ENCODE data around the gene MRPS2. TPM values are rescaled to one million over a fixed set of nuclear protein-coding genes. Genes with fewer than 3 reads are reported as not detected.
"Not testable (repeated sequence)": the region's sequence is repeated elsewhere in the genome, so short reads cannot be mapped to it uniquely, and the experiment has no call there.

Gene MRPS2
- total RNA-seq, 4 donors from 2014 or later: 9.7 to 28.2 (median 20.1) TPM

DNA sequence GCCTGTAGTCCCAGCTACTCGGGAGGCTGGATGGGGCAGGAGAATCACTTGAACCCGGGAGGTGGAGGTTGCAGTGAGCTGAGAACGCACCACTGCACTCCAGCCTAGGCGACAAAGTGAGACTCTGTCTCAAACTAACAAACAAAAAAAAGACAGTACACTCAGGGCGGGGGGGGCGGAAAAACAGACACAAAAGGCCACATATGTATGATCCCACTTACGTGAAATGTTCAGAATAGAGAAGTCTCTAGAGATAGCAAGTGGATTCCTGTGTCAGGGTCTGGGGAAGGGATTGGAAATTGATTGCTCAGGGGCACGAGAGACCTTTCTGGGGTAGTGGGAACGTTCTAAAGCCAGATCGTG lies 11.7 kb downstream of the MRPS2 start:
- TF ChIP-seq, protein P1, sequence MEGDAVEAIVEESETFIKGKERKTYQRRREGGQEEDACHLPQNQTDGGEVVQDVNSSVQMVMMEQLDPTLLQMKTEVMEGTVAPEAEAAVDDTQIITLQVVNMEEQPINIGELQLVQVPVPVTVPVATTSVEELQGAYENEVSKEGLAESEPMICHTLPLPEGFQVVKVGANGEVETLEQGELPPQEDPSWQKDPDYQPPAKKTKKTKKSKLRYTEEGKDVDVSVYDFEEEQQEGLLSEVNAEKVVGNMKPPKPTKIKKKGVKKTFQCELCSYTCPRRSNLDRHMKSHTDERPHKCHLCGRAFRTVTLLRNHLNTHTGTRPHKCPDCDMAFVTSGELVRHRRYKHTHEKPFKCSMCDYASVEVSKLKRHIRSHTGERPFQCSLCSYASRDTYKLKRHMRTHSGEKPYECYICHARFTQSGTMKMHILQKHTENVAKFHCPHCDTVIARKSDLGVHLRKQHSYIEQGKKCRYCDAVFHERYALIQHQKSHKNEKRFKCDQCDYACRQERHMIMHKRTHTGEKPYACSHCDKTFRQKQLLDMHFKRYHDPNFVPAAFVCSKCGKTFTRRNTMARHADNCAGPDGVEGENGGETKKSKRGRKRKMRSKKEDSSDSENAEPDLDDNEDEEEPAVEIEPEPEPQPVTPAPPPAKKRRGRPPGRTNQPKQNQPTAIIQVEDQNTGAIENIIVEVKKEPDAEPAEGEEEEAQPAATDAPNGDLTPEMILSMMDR (IDR thresholded peaks at IDR 0.05): no peak
- TF ChIP-seq POLR2A (IDR thresholded peaks at IDR 0.05): no peak

DNA sequence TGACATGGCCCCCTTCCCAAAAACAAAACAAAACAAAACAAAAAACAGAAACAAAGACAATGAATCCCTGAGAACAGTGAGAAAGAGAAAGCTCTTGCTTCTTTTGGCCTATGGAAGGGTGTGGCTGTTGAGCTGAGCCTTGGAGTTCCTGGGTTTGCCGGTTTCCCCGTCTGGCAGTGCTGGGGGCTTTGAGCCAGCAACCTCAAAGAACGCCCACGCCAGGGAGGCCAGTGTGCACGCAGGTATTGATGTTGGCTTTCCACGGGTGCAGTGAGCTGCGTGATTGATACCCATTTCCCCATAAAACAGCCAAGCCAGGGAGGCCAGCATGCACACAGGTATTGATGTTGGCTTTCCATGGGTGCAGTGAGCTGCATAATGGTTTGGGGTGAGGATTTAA lies 12.4 kb downstream of the MRPS2 start:
- Histone ChIP-seq H3K9me3 (no peaks in the 10 kb centered on the region), H3K4me1 (no peaks in the 10 kb centered on the region), H3K36me3 (no peaks in the 10 kb centered on the region), H3K27ac (no peak overlapping the region), H3K27me3 (no peaks in the 10 kb centered on the region), H3K4me3 (no peak overlapping the region)
- no peak for DNase-seq
- no peak for TF ChIP-seq POLR2A (IDR thresholded peaks at IDR 0.05)
- TF ChIP-seq, protein P1 (IDR thresholded peaks at IDR 0.05): no peak
- intact Hi-C loops (cut with DNase I; ENCODE audit: low total_unique reads): no loop called here

More for the DNA sequence above, 11.7 kb downstream of the MRPS2 start:
- Histone ChIP-seq H3K27ac (no peak overlapping the region), H3K4me3 (no peak overlapping the region), H3K27me3 (no peaks in the 10 kb centered on the region), H3K36me3 (no peaks in the 10 kb centered on the region), H3K9me3 (no peaks in the 10 kb centered on the region), H3K4me1 (no peaks in the 10 kb centered on the region)
- DNase-seq: no peak
- intact Hi-C loops (cut with DNase I; ENCODE audit: low total_unique reads): no loop called here

DNA sequence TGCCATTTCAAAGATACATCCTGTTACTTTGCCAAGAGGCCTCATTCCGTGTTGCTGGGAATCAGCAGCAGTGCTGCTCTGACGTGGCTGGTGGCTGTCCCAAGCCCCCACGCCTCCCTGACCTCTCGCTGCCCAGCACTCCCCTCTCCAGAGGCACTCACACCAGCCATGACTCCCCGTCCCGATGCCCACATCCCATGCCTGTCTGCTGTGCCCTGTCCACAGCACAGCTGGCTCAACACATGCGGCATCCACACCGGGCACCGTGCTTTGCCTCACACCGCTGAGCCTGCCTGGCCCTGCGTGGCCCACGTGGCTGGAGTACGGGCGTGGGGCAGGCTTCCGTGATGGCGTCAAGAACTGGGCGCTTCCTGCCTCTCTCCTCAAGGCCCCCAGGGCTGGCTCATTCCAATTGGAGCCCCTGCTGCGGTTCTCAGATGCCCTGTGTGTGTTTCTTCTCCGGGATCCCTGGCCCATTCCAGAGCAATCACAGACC lies 12.9 kb downstream of the MRPS2 start:
- intact Hi-C loops (cut with DNase I; ENCODE audit: low total_unique reads): no loop called here
- H3K27me3 ChIP-seq: no peaks in the 10 kb centered on the region
- DNase-seq: no peak
- no peaks in the 10 kb centered on the region for H3K36me3 ChIP-seq
- H3K27ac ChIP-seq: no peak overlapping the region
- no peak for TF ChIP-seq POLR2A (IDR thresholded peaks at IDR 0.05)
- TF ChIP-seq, protein P1 (IDR thresholded peaks at IDR 0.05): no peak
- no peak overlapping the region for H3K4me3 ChIP-seq
- H3K4me1 ChIP-seq: no peaks in the 10 kb centered on the region
- no peaks in the 10 kb centered on the region for H3K9me3 ChIP-seq

DNA sequence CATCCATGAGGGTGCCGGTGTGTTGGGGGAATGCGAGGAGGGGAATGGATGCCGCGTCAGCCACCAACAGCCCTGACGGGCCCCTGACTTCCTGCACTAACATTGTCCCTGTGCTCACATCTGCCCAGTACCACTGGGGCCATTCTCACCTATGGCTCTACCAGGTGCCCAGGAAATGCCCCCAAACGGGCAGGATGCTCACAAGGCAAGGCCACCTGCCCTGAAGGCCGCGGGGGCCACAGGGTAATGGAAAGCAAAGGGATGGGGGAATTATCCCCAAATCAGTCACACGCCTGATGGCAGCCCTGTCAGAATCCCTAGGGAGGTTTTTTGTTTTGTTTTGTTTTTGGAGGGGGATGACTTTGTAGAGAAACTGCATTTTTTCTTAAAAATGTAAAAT lies 13.4 kb downstream of the MRPS2 start:
- H3K9me3 ChIP-seq; H3K27me3 ChIP-seq; H3K36me3 ChIP-seq; H3K4me3 ChIP-seq; DNase-seq; H3K4me1 ChIP-seq; H3K27ac ChIP-seq; intact Hi-C loops (cut with DNase I; ENCODE audit: low total_unique reads): not testable (repeated sequence)

DNA sequence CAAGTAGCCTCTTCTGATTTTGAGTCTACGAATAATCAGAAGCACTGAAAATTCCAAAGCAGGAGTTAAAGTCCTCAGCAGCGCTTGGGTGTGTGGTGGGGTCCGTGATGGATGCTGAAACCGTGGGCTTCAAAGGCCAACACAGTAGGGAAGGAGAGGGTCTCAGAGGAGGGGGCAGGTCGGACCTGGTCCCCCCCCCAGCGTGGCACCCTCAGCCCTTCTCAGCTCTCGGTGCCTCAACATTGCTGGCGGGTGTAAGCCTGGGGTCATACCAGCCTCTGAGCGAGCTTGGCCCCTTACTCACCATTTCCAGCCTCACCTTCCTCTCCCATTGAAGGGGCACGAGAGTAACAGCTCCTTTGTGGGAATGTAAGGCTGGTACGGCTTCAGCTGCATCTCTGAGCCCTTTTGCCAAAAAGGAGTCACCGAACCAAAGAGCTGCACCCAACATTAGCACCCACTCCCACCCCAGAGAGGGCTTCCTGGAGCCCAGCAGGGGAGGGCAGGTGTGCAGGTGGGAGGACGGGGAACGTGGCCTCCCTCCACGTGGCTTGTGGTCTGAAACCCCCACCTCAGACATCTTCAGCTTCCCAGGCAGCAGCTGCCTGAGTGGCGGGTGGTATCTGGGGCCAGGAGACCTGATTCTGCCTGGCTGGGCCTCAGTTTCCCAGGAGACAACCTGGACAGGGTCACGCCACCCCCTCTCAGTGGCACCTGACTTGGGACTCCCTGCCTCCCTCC lies 14.0 kb downstream of the MRPS2 start:
- no peak for DNase-seq
- no peak for TF ChIP-seq POLR2A (IDR thresholded peaks at IDR 0.05)
- TF ChIP-seq, protein P1 (IDR thresholded peaks at IDR 0.05): no peak
- Histone ChIP-seq H3K9me3 (no peaks in the 10 kb centered on the region), H3K27me3 (no peaks in the 10 kb centered on the region), H3K4me3 (no peak overlapping the region), H3K36me3 (no peaks in the 10 kb centered on the region), H3K27ac (no peak overlapping the region), H3K4me1 (no peaks in the 10 kb centered on the region)
- intact Hi-C loops (cut with DNase I; ENCODE audit: low total_unique reads): no loop called here
